Activated T-cell treated with anti-CD3 and anti-CD28 coated beads for 48 hours (primary cell): ENCODE results near the gene IAPP.
"Not testable (repeated sequence)": the region's sequence is repeated elsewhere in the genome, so short reads cannot be mapped to it uniquely, and the experiment has no call there.

ENCODE experiments used
- DNase-seq: peaks from one replicate; pipeline ENCODE4 v3.0.0-alpha.2; 2020; ENCODE audit warnings: low read depth

The IAPP gene

DNA sequence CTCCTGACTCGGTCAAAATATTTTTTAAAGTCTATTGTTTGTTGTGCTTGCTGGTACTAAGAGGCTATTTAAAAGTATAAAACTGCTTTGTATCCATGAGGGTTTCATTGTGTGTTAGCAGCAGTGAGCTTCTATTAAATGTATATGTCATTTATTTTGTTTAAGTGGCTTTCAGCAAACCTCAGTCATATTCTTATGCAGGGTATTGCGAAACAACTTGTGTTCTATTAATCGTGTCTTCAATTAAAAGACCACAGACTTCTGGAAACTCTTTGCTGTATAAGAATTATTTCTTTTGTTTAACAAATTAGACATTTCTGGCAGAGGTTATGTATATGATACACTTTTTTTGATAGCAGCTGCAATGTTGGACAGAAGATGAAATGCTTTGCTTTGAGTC is 6.5 kb downstream of the IAPP start:
- DNase-seq, result no peak

DNA sequence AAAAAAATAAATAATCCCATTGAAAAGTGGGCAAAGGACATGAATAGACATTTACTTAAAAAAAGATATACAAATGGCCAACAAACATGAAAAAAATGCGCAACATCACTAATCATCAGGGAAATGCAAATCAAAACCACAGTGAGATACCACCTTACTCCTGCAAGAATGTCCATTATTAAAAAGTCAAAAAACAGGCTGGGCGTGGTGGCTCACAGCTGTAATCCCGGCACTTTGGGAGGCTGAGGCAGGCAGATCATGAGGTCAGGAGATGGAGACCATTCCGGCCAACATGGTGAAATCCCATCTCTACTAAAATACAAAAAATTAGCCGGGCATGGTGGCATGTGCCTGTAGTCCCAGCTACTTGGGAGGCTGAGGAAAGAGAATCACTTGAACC is 8.6 kb downstream of the IAPP start:
- not testable (repeated sequence) for DNase-seq

DNA sequence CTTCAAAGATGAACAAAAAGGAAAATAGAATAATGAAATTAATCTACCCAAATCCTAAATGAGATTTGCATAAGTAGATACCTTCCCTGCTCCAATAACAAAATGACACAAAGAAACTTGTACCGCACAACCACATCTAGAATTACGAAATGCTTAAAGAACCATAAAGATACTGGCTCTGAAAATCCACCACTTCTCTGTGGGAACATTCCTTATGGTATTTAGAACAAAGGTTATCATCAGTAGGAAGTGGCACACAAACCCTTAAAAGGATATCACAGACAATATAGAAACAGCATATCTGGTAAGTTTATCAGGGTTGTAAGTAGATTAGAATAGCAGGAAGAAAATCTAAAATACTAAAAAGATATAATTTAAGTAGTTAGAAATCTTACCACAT is 11.6 kb downstream of the IAPP start:
- no peak for DNase-seq

DNA sequence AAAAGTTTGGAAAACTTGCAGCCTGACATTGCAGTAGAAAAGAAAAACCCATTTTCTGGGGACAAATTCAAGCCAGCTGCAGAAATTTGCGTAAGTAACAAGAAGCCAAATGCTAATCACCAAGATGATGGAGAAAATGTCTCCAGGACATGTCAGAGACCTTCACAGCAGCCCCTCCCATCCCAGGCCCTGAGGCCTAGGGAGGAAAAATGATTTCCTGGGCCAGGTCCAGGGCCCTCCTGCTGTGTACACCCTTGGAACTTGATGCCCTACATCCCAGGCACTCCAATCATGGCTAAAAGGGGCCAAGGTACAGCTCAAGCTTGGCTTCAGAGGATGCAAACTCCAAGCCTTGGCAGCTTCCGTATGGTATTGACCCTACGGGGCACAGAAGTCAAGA is 14.5 kb downstream of the IAPP start:
- DNase-seq, result no peak

DNA sequence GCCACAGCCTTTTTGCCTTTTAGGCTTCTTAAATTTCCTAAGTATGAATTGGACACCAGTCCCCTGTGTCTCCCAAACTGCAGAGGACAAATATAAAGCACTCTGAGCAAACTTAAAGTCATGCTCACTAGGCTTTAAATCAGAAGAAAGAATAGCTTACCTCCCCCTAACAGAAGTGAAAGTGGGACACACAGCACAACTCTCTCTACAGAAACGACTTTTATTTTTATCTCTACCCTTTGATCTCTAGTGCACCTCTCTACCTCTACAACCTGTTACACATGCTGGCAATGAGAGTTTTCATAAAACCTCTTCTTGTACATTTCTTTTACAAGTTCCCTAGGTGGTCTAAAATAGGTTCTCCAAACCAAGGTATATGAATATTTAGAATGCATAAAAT is 19.7 kb downstream of the IAPP start:
- no peak for DNase-seq

DNA sequence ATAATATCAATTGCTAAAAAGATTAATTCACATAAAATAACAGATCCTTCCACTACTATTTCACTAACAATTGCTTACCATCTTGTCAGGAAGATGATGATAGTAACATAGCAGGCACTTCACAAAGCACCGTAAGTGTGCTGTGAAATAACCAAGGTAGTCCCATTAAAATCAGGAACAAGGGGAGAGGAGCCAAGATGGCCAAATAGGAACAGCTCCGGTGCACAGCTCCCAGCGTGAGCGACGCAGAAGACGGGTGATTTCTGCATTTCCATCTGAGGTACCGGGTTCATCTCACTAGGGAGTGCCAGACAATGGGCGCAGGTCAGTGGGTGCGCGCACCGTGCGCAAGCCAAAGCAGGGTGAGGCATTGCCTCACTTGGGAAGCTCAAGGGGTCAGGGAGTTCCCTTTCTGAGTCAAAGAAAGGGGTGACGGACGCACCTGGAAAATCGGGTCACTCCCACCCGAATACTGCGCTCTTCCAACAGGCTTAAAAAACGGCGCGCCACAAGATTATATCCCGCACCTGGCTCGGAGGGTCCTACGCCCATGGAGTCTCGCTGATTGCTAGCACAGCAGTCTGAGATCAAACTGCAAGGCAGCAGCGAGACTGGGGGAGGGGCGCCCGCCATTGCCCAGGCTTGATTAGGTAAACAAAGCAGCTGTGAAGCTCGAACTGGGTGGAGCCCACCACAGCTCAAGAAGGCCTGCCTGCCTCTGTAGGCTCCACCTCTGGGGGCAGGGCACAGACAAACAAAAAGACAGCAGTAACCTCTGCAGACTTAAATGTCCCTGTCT is 22.3 kb downstream of the IAPP start:
- not testable (repeated sequence) for DNase-seq

DNA sequence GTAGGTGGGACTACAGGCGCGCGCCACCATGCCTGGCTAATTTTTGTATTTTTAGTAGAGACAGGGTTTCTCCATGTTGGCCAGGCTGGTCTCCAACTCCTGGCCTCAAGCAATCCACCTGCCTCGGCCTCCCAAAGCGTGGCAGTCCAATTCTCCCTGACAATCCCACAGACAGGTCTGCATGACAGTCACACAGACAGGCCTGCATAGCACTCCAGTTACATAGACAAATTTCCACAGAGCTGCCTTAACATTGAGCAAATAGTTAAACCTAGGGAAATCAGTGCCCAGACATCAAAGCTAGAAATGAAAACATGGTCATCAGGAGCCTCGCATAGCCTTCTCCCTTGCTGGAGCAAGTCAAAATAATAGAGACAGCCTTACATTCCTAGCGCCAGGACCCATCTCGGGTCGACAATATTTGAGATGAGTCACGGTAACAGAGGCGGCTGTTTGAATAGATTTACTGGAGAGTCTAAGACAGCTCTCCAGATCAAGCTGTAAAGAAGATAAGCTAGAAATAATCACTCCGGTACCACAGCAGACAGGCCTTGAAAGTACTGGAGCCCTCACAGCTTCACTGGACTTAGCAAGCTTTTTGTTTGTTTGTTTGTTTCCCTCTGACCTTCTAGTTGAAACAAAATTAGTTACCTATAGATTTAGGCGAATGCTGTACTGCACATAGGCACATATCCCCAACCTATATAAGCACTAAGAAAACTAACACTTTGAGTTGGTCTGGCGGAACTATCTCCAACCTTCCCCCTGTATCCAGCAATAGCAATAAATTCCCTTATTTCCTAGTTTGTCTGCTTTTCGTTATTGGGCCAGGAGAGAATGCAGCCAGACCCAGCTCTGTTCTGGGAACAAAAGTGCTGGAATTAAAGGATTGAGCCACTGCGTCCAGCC is 40.9 kb downstream of the IAPP start:
- no peak for DNase-seq

DNA sequence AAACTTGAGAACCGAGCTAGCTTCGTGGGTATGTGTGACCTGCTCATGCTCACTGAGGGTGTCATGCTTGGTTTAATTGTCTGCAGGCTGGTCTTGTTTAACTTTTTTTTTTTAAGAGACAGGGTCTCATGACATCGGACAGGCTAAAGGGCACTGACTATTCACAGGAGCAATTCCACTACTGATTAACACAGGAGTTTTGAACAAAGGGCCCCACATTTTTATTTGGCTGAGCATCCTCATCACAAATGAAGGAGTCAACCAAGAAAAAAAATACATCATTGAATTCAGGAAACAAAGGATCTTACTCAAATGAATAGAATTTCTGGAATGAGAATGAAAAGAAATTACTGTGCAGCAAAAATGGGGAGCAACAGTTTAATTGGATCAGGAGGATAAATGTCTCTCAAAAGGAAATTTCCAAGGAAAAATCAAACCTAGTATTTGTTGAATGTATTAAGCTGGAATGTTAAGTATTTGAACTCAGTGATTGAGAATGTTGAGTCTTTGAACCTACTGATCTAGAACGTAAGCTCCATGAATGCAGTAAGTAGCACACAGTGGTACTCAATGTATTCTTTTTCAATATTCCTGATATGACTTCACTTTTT is 43.9 kb downstream of the IAPP start:
- DNase-seq, result no peak

DNA sequence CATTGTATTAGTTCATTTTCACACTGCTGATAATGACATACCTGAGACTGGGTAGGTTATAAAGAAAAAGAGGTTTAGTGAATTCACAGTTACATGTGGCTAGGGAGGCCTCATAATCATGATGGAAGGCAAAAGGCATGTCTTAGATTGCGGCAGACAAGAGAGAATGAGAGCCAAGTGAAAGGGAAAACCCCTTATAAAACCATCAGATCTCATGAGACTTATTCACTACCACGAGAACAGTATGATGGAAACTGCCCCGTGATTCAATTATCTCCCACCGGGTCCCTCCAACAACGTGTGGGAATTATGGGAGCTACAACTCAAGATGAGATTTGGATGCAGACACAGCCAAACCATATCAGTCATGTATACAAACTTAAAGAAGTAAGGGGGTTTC is 45.7 kb downstream of the IAPP start:
- not testable (repeated sequence) for DNase-seq

DNA sequence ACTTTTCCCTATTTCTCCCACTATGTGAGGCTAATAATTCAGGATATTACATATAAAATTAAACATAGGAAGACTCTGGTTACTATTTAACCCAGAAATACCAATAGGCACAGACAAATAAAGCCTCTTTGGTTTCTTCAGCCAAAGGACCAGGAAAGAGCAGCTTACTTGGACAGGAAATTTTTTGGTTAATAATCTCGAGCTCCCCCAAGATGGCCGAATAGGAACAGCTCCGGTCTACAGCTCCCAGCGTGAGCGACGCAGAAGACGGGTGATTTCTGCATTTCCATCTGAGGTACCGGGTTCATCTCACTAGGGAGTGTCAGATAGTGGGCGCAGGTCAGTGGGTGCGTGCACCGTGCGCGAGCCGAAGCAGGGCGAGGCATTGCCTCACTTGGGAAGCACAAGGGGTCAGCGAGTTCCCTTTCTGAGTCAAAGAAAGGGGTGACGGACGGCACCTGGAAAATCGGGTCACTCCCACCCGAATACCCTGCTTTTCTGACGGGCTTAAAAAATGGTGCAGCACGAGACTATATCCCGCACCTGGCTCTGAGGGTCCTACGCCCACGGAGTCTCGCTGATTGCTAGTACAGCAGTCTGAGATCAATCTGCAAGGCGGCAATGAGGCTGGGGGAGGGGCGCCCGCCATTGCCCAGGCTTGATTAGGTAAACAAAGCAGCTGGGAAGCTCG is 46.5 kb downstream of the IAPP start:
- not testable (repeated sequence) for DNase-seq

DNA sequence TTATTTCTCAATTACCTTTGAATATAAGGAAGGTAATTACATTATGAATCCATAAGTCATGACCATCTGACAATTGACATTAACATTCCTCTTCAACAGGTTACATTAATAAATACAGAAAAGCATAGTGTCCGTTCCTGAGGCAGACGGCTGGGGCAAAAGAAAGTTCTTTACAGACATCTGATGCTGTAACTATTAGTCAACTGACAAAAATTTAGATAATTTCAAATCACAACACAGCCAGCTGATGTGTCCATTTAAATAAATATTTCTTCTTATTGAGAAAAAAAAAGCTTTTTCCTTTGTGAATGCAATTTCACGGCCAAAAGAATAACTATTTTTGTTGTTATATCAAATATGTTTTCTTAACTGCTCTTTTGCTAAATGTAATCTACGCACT is 55.5 kb downstream of the IAPP start:
- DNase-seq, result no peak
